ENCODE measurements around the gene PRR22. TPM values are rescaled to one million over a fixed set of nuclear protein-coding genes. Genes with fewer than 3 reads are reported as not detected.

PRR22 gene
- total and polyA plus RNA-seq, 2 donors (not counting 3 experiments of a cell fraction or from before 2014, with no cell fraction given): 1.4 to 3.4 TPM

DNA sequence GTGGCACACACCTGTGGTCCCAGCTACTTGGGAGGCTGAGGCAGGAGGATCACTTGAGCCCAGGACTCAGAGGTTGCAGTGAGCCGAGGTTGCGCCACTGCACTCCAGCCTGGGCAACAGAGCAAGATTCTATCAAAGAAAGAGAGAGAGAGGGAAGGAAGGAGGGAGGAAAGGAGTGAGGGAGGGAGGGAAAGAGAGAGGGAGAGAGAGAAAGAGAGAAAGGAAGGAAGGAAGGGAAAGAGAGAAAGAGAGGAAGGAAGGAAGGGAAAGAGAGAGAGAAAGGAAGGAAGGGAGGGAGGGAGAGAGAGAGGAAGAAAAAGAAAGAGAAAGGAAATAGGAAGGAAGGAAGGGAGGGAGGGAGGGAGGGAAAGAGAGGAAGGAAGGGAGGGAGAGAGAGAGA, 32.7 kb upstream of the PRR22 start:
- dilution Hi-C loops (cut with MboI; ENCODE audit: extremely low pct_ligation_motif_present, low sequenced_read_pairs): no loop called here
- intact Hi-C loops (cut with micrococcal nuclease): no loop called here
- H3K4me3 ChIP-seq (replicated peaks in 1 of 3; ENCODE audit: insufficient read depth in 1 of 3, low read depth in 1 of 3, low read length in 3 of 3): no peak overlapping the region
- no peaks in the 10 kb centered on the region for H3K4me1 ChIP-seq (ENCODE audit: control insufficient read depth, extremely low read depth, insufficient read depth, low read length)
- H3K79me2 ChIP-seq (ENCODE audit: control insufficient read depth, insufficient read depth, low read length): no peaks in the 10 kb centered on the region
- H3K9ac ChIP-seq (replicated peaks; ENCODE audit: extremely low read depth, insufficient read depth, low read length): no peak overlapping the region
- CTCF ChIA-PET: interaction anchor here (1.0 kb wide), 1 partner anchor 13 kb away, joined by 3 read pairs; no protein-coding TSS in a partner anchor
- H2AFZ ChIP-seq (ENCODE audit: low read depth, low read length): no peak overlapping the region
- FAIRE-seq (no peak), DNase-seq (ENCODE audit: low read depth, low spot score) (no peak)
- no TSS peak for BruUV-seq (replicated peaks)
- no peaks in the 10 kb centered on the region for H3K9me1 ChIP-seq (replicated peaks; ENCODE audit: control insufficient read depth, extremely low read depth, insufficient read depth, low read length)
- no peak overlapping the region for H3K4me2 ChIP-seq (ENCODE audit: insufficient read depth, low read length)
- H3K27me3 ChIP-seq (ENCODE audit: control insufficient read depth in 2 of 2, insufficient read depth in 2 of 2, low read length in 2 of 2): no peaks in the 10 kb centered on the region
- no peak overlapping the region for H3K27ac ChIP-seq (ENCODE audit: insufficient read depth, low read depth, low read length)
- H3K36me3 ChIP-seq (ENCODE audit: control insufficient read depth in 2 of 2, extremely low read depth in 1 of 2, insufficient read depth in 2 of 2, low read length in 2 of 2): no peaks in the 10 kb centered on the region
- H4K20me1 ChIP-seq (replicated peaks; ENCODE audit: control insufficient read depth, extremely low read depth, insufficient read depth, low read length): no peaks in the 10 kb centered on the region
- TF ChIP-seq EZH2 (IDR thresholded peaks at IDR 0.05; ENCODE audit: borderline replicate concordance, low read depth, low read length, severe bottlenecking) (no peak), MYC (IDR thresholded peaks at IDR 0.05; ENCODE audit: low read depth, low read length) (no peak), FOS (IDR thresholded peaks at IDR 0.05; ENCODE audit: borderline replicate concordance, insufficient read depth, low read length) (no peak), POLR2AphosphoS5 (IDR thresholded peaks at IDR 0.05; ENCODE audit: insufficient read depth, low read depth, low read length) (no peak), POLR2A (IDR thresholded peaks at IDR 0.05; ENCODE audit: low read depth, low read length) (no peak), JUN (IDR thresholded peaks at IDR 0.05; ENCODE audit: borderline replicate concordance, insufficient read depth, insufficient read length, low read depth) (no peak), GATA2 (IDR thresholded peaks at IDR 0.05; ENCODE audit: insufficient read depth, insufficient read length, low read depth, low read length) (no peak)
- TF ChIP-seq, protein P1, sequence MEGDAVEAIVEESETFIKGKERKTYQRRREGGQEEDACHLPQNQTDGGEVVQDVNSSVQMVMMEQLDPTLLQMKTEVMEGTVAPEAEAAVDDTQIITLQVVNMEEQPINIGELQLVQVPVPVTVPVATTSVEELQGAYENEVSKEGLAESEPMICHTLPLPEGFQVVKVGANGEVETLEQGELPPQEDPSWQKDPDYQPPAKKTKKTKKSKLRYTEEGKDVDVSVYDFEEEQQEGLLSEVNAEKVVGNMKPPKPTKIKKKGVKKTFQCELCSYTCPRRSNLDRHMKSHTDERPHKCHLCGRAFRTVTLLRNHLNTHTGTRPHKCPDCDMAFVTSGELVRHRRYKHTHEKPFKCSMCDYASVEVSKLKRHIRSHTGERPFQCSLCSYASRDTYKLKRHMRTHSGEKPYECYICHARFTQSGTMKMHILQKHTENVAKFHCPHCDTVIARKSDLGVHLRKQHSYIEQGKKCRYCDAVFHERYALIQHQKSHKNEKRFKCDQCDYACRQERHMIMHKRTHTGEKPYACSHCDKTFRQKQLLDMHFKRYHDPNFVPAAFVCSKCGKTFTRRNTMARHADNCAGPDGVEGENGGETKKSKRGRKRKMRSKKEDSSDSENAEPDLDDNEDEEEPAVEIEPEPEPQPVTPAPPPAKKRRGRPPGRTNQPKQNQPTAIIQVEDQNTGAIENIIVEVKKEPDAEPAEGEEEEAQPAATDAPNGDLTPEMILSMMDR (IDR thresholded peaks at IDR 0.05; ENCODE audit: extremely low read depth in 1 of 2, insufficient read depth in 1 of 2, low read depth in 1 of 2, low read length in 2 of 2): no peak
- TF ChIP-seq, protein P2, sequence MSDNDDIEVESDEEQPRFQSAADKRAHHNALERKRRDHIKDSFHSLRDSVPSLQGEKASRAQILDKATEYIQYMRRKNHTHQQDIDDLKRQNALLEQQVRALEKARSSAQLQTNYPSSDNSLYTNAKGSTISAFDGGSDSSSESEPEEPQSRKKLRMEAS (IDR thresholded peaks at IDR 0.05; ENCODE audit: insufficient read depth, insufficient read length): no peak
- no peaks in the 10 kb centered on the region for H3K9me3 ChIP-seq (replicated peaks; ENCODE audit: control insufficient read depth, insufficient read depth, low read length)
- POLR2A ChIA-PET: no interaction called here

Data from endothelial cell of umbilical vein (primary cell).